Fibroblast of lung (primary cell): ENCODE results near the gene MSANTD1. TPM values are rescaled to one million over a fixed set of nuclear protein-coding genes. Genes with fewer than 3 reads are reported as not detected.

Source experiments
- DNase-seq, 2 donors: peaks; one replicate each; pipeline versions ENCODE4 v3.0.0 to v3.0.0-alpha.2; 2010; ENCODE audit warnings: low read depth in 2 of 2
- H2AFZ ChIP-seq: 2 replicates; pipeline ENCODE4 v1.5.1; 2012; ENCODE audit warnings: low read length, control low read depth, inconsistent platforms
- H3K27ac ChIP-seq: 2 replicates; pipeline ENCODE4 v1.5.1; 2011; ENCODE audit warnings: low read length, control low read depth; ENCODE audit not compliant: insufficient read depth
- H3K27me3 ChIP-seq: 2 replicates; pipeline ENCODE4 v1.5.1; 2011; ENCODE audit warnings: mild to moderate bottlenecking, low read length; ENCODE audit not compliant: control insufficient read depth, insufficient read depth
- H3K36me3 ChIP-seq: 2 replicates; pipeline ENCODE4 v1.5.1; 2011; ENCODE audit warnings: low read length; ENCODE audit not compliant: control insufficient read depth, insufficient read depth
- H3K4me1 ChIP-seq: 2 replicates; pipeline ENCODE4 v1.5.1; 2011; ENCODE audit warnings: low read length; ENCODE audit not compliant: control insufficient read depth, insufficient read depth; ENCODE audit errors: extremely low read depth
- H3K4me2 ChIP-seq: 2 replicates; pipeline ENCODE4 v1.5.1; 2011; ENCODE audit warnings: low read length, control low read depth; ENCODE audit not compliant: insufficient read depth; ENCODE audit errors: extremely low read depth
- H3K4me3 ChIP-seq, 4 experiments: fragments of 200-600 bp in 1 of 4; sonication (generic) in 1 of 4; replicated peaks in 1 of 4; 2 replicates each; pipeline ENCODE4 v1.5.1; 2011 to 2016; ENCODE audit warnings: low read length in 4 of 4, low read depth in 3 of 4, mild to moderate bottlenecking in 3 of 4, control low read depth in 2 of 4, inconsistent platforms in 1 of 4, mixed read lengths in 1 of 4; ENCODE audit not compliant: insufficient read depth in 1 of 4; ENCODE audit errors: control extremely low read depth in 1 of 4
- H3K79me2 ChIP-seq: 2 replicates; pipeline ENCODE4 v1.5.1; 2012; ENCODE audit warnings: mild to moderate bottlenecking, low read length, inconsistent platforms; ENCODE audit not compliant: control insufficient read depth, insufficient read depth
- H3K9ac ChIP-seq: 2 replicates; pipeline ENCODE4 v1.5.1; 2011; ENCODE audit warnings: mild to moderate bottlenecking, low read length, control low read depth; ENCODE audit not compliant: insufficient read depth
- H3K9me3 ChIP-seq: 2 replicates; pipeline ENCODE4 v1.5.1; 2012; ENCODE audit warnings: low read depth, low read length; ENCODE audit not compliant: control insufficient read depth, insufficient read depth
- H4K20me1 ChIP-seq: 2 replicates; pipeline ENCODE4 v1.5.1; 2011; ENCODE audit warnings: low read length; ENCODE audit not compliant: control insufficient read depth, insufficient read depth; ENCODE audit errors: extremely low read depth
- CTCF ChIP-seq, 2 donors: IDR thresholded peaks in 1 of 2; conservative IDR thresholded peaks in 1 of 2; 1 replicate in 1 of 2; 2 replicates in 1 of 2; pipeline ENCODE4 v1.5.1; 2011 to 2012; ENCODE audit warnings: low read length in 2 of 2, control low read depth in 1 of 2, inconsistent platforms in 1 of 2, low read depth in 1 of 2, mild to moderate bottlenecking in 1 of 2
- EZH2 ChIP-seq: IDR thresholded peaks from 2 replicates; pipeline ENCODE4 v1.5.1; 2012; ENCODE audit warnings: low read length, control low read depth, mild to moderate bottlenecking; ENCODE audit errors: missing control alignments
- polyA plus RNA-seq, 2 donors: library from polyadenylated mRNA; depleted of rRNA in 1 of 2; stranded (reverse) in 1 of 2; unstranded in 1 of 2; fragments of >200 nt; gene quantifications; 2 replicates each; pipeline ENCODE4 v1.2.1, GENCODE V29; 2011 to 2012; ENCODE audit warnings: missing spikeins in 1 of 2
- total RNA-seq: library from RNA; depleted of rRNA; stranded (reverse); fragments of >200 nt; gene quantifications from 2 replicates; pipeline ENCODE4 v1.2.1, GENCODE V29; 2014

MSANTD1 gene
- total and polyA plus RNA-seq, 2 donors (not counting 1 experiment from before 2014, with no cell fraction given): 0.50 TPM; not detected in 1

GRCh38 chr4:3257103-3257555 lies 8.2 kb downstream of the MSANTD1 start:
- Histone ChIP-seq H3K4me1 (no peaks in the 10 kb centered on the region), H3K79me2 (no peaks in the 10 kb centered on the region), H3K27ac (no peak overlapping the region), H3K4me2 (no peak overlapping the region), H3K27me3 (no peaks in the 10 kb centered on the region), H3K36me3 (no peaks in the 10 kb centered on the region), H2AFZ (no peak overlapping the region), H3K4me3 (no peak overlapping the region), H3K9ac (no peak overlapping the region), H4K20me1 (no peaks in the 10 kb centered on the region), H3K9me3 (no peaks in the 10 kb centered on the region)
- no peak for TF ChIP-seq EZH2
- TF ChIP-seq CTCF (conservative IDR thresholded peaks at IDR 0.05 in 1 of 2, IDR thresholded peaks at IDR 0.05 in 1 of 2; ENCODE audit: low read depth in 1 of 2, low read length in 2 of 2): no peak
- no peak for DNase-seq

- DNase-seq: peak; percentile 38 to 81
- H2AFZ ChIP-seq: no peak overlapping the region
- H3K79me2 ChIP-seq: no peaks in the 10 kb centered on the region
- H3K9ac ChIP-seq: no peak overlapping the region
- TF ChIP-seq EZH2: no peak
- H4K20me1 ChIP-seq: no peaks in the 10 kb centered on the region
- no peak overlapping the region for H3K27ac ChIP-seq
- H3K36me3 ChIP-seq: no peaks in the 10 kb centered on the region
- no peaks in the 10 kb centered on the region for H3K4me1 ChIP-seq
- H3K4me3 ChIP-seq: no peak overlapping the region
- H3K27me3 ChIP-seq: no peaks in the 10 kb centered on the region
- no peak overlapping the region for H3K4me2 ChIP-seq
- H3K9me3 ChIP-seq: no peaks in the 10 kb centered on the region
These were observed 8.9 kb downstream of the MSANTD1 start for GRCh38 chr4:3257556-3258482.

- Histone ChIP-seq H3K79me2 (no peaks in the 10 kb centered on the region), H3K4me3 (no peak overlapping the region), H2AFZ (no peak overlapping the region), H3K4me1 (no peaks in the 10 kb centered on the region), H3K9ac (no peak overlapping the region), H3K27ac (no peak overlapping the region), H3K36me3 (no peaks in the 10 kb centered on the region), H4K20me1 (no peaks in the 10 kb centered on the region), H3K27me3 (no peaks in the 10 kb centered on the region), H3K4me2 (no peak overlapping the region), H3K9me3 (no peaks in the 10 kb centered on the region)
- no peak for TF ChIP-seq CTCF (conservative IDR thresholded peaks at IDR 0.05 in 1 of 2, IDR thresholded peaks at IDR 0.05 in 1 of 2; ENCODE audit: low read depth in 1 of 2, low read length in 2 of 2)
- TF ChIP-seq EZH2: no peak
- DNase-seq: no peak
These were observed 12.7 kb downstream of the MSANTD1 start for GRCh38 chr4:3261411-3262207.
